Lower leg skin (tissue), 4 donors: ENCODE data around the gene ATOH8. TPM values are rescaled to one million over a fixed set of nuclear protein-coding genes. Genes with fewer than 3 reads are reported as not detected.

Experiments
- DNase-seq, 2 donors: peaks; one replicate each; pipeline ENCODE4 v3.0.0-alpha.2; 2019; ENCODE audit warnings: low spot score in 2 of 2
- H3K4me3 ChIP-seq: fragments of 200-600 bp; sonication (generic); 2 replicates; pipeline ENCODE4 v1.5.1; 2017; ENCODE audit warnings: mild to moderate bottlenecking, low read depth; ENCODE audit not compliant: poor library complexity, severe bottlenecking
- CTCF ChIP-seq, 3 donors: fragments of 450-650 bp; IDR thresholded peaks; one replicate each; pipeline ENCODE4 v1.5.1; 2016; ENCODE audit warnings: antibody characterized with exemption in 3 of 3, mild to moderate bottlenecking in 3 of 3, moderate library complexity in 2 of 3
- POLR2A ChIP-seq, 2 donors: fragments of 450-650 bp; IDR thresholded peaks; one replicate each; pipeline ENCODE4 v1.6.1; 2016 to 2017; ENCODE audit warnings: antibody characterized with exemption in 2 of 2, mild to moderate bottlenecking in 1 of 2, moderate library complexity in 1 of 2
- WGBS, 2 donors: methylation state at CpG; one replicate each; pipeline ENCODE4 v1.1.5; 2018; 5-methylcytosine and 5-hydroxymethylcytosine counted together
- intact Hi-C: fragments of 100-400 bp; cut with DNase I; formaldehyde crosslinking; loops from one replicate; pipeline ENCODE4 v1.15.0; 2023; ENCODE audit warnings: low total_unique reads
- total RNA-seq, 4 donors: library from RNA; depleted of rRNA; stranded (reverse); fragments of >200 nt; gene quantifications; one replicate each; pipeline ENCODE4 v1.1.0, GENCODE V29; 2016

ATOH8 gene
- 10 to 100 TPM; 27.3 to 79.8 (median 33.7) TPM for total RNA-seq

- TF ChIP-seq POLR2A (IDR thresholded peaks at IDR 0.05) = no peak
- TF ChIP-seq CTCF (IDR thresholded peaks at IDR 0.05) = no peak
- intact Hi-C loops = loop anchor here (10.0 kb wide), 1 partner anchor 61 kb away; no protein-coding TSS in a partner anchor
- 1% methylated on average over 77 to 79 of the region's 81 CpGs for WGBS, 2 donors
- peak; percentile 75 to 95 for DNase-seq
- H3K4me3 ChIP-seq = peak within 1 kb of the TSS; percentile 67
Measured at GRCh38 chr2:85753525-85754312, at the start of gene ATOH8. TSS of gene ATOH8 (plus strand) at chr2:85753991. CDS start at chr2:85754190, 199 bp downstream.

- H3K4me3 ChIP-seq = no peak overlapping the region
- no peak for TF ChIP-seq POLR2A (IDR thresholded peaks at IDR 0.05)
- TF ChIP-seq CTCF (IDR thresholded peaks at IDR 0.05) = no peak
- 88 to 92% methylated on average over 3 of the region's 3 CpGs for WGBS, 2 donors
- intact Hi-C loops = no loop called here
- DNase-seq = no peak
Measured at GRCh38 chr2:85704038-85704437, 49.8 kb upstream of the ATOH8 start.

GRCh38 chr2:85704800-85705679 is 48.8 kb upstream of the ATOH8 start:
- DNase-seq = peak in 1 of 2 donors; percentile 74
- 86 to 88% methylated on average over 8 of the region's 8 CpGs for WGBS, 2 donors
- TF ChIP-seq CTCF (IDR thresholded peaks at IDR 0.05) (no peak), POLR2A (IDR thresholded peaks at IDR 0.05) (no peak)
- no peak overlapping the region for H3K4me3 ChIP-seq
- intact Hi-C loops = no loop called here

GRCh38 chr2:85705680-85706039 is 48.1 kb upstream of the ATOH8 start:
- no peak overlapping the region for H3K4me3 ChIP-seq
- TF ChIP-seq CTCF (IDR thresholded peaks at IDR 0.05) = no peak
- no peak for TF ChIP-seq POLR2A (IDR thresholded peaks at IDR 0.05)
- 47 to 67% methylated on average over 2 of the region's 2 CpGs for WGBS, 2 donors
- DNase-seq = peak; percentile 85 to 90
- intact Hi-C loops = no loop called here

GRCh38 chr2:85706063-85706462 is 47.7 kb upstream of the ATOH8 start:
- intact Hi-C loops = no loop called here
- no peak overlapping the region for H3K4me3 ChIP-seq
- no peak for TF ChIP-seq POLR2A (IDR thresholded peaks at IDR 0.05)
- no peak for TF ChIP-seq CTCF (IDR thresholded peaks at IDR 0.05)
- WGBS, 2 donors = 74 to 80% methylated on average over 6 of the region's 6 CpGs
- DNase-seq = peak in 1 of 2 donors; percentile 82
